Measurements from ENCODE around the gene METTL2B.
"Not testable (repeated sequence)": the region's sequence is repeated elsewhere in the genome, so short reads cannot be mapped to it uniquely, and the experiment has no call there.

METTL2B gene

DNA sequence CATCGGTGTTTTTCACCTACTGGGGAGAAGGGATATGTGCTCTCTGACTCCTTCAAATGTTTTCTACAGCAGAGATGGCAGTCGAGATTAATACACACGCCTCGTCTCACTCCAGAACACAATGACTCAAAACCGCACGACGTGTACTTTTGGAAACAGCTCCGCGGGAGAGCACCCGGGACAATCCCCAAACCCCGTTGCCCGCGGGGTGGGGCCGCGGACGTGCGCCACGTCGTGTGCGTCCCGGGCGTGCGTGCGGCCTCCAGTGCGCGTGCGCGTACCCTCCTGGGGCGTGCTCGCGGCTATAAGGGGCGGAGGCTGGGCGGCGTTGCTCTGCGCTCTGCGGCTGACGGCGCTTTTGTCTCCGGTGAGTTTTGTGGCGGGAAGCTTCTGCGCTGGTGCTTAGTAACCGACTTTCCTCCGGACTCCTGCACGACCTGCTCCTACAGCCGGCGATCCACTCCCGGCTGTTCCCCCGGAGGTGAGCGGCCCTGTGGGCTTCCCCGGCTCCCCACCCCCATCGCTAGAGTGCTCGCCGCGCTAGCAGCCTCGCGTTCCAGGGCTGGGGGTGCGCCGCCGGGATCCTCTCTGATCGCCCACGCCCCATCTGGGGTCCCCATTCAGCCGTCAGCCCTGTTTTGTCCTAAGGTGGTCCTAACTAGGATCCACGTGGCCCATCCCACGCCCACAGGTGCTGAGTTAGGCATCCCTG lies 20.8 kb upstream of the METTL2B start, which contains the start of gene HILPDA:
HILPDA (plus strand) TSS at position 336 of the 712 bp plus-strand sequence. CDS start 1,391 bp downstream, outside the sequence.
- peak; percentile 94 for DNase-seq

GRCh38 chr7:128456255-128456725 lies 20.3 kb upstream of the METTL2B start:
- DNase-seq = no peak

DNA sequence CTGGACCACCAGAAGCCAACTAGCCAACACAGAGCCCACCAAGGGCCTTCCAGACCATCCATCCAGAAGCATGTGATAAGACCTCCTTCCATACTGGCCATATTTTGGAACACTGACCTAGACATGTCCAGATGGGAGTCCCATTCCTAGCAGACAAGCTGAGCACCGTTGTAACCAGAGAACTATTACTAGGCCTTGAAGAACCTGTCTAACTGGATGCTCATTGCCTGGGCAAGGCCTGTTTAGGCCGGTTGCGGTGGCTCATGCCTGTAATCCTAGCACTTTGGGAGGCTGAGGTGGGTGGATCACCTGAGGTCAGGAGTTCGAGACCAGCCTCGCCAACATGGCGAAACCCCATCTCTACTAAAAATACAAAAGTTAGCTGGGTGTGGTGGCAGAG lies 19.2 kb upstream of the METTL2B start:
- DNase-seq = not testable (repeated sequence)

GRCh38 chr7:128458956-128459355 lies 17.6 kb upstream of the METTL2B start:
- no peak for DNase-seq

DNA sequence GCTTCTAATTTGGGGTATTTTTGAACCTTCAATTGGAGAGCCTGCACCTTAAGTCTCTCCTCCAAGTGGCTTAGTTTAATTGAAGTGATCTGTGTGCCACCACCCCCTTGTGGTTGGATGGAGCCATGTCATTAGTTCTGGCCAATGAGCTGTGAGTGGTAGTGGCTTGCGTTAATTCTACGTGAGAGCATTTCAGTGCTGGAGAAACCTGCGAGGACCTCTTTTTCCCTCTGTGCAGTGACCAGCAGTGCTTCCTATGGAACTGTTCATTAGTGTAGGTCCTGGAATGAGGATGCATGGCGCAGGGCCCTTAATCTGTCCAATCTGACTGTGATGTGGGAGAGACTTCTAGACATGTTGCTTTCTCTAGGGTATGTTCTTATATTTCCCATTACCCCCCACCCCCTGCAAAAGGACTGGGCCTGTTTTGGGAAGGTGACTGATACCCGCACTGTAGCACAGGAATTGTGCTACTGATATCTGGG lies 17.1 kb upstream of the METTL2B start:
- DNase-seq = peak; percentile 43

- DNase-seq = no peak
Measured at GRCh38 chr7:128462460-128462859, 14.1 kb upstream of the METTL2B start.

GRCh38 chr7:128463345-128463744 lies 13.2 kb upstream of the METTL2B start:
- DNase-seq = not testable (repeated sequence)

GRCh38 chr7:128463933-128464332 lies 12.6 kb upstream of the METTL2B start:
- DNase-seq = not testable (repeated sequence)

DNA sequence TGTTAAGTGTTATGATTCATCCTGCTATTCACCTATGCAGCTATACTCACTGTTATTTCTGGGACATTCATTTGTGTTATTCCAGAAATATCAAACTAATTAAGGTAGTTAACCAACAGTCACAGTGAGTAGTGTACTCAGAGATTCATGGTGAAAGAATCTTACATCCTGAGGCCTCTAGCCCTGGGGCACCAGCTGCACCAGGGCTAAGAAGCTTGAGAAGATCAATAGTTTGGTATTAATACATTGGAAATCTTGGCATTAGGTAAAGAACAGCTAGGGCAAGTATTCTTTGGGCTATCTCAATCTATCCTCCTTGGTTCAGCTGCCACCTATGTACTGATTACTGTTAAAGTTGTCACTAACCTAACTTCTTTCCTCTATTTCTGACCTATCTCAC lies 9.7 kb upstream of the METTL2B start:
- not testable (repeated sequence) for DNase-seq

DNA sequence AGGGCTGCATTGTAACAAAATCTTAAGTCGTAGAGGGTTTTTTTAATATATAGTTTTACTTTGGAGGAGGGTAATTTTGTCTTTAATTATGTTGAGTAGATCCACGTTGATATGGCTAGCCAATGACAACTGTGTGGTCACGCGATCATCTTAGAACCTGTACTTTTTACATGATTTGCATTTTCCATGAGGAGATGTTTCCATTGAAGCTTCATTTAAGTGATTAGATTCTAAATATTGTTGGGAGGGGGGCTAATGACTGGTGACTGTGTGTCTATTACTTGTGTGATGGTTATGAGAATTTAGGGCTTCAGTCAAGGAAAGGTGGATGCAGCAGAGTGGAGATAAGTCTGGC lies 765 bp downstream of the METTL2B start:
- not testable (repeated sequence) for DNase-seq

DNA sequence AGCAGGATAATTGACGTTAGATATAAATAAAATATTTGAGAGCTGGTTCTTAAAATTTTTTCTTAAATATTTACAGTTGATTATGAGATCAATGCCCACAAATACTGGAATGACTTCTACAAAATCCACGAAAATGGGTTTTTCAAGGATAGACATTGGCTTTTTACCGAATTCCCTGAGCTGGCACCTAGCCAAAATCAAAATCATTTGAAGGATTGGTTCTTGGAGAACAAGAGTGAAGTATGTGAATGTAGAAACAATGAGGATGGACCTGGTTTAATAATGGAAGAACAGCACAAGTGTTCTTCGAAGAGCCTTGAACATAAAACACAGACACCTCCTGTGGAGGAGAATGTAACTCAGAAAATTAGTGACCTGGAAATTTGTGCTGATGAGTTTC lies 2.5 kb downstream of the METTL2B start:
- DNase-seq = not testable (repeated sequence)

DNA sequence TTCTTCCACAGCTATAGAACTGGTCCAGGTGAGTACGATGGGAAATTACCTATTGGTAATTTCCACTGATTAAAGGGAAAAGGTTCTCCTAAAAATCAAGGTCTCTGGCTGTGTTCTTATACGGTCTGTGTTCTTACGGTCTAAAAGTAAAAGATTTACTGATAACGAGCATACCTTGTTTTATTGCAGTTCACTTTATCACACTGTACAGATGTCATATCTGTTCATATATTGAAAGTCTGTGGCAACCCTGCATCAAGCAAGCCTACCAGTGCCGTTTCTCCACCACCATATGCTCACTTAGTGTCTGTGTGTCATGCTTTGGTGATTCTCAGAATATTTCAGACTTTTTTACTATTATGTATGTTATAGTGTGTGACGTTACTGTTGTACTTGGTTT lies 11.6 kb downstream of the METTL2B start:
- not testable (repeated sequence) for DNase-seq

- no peak for DNase-seq
Measured at GRCh38 chr7:128497405-128497804, 20.9 kb downstream of the METTL2B start.

GRCh38 chr7:128505416-128505815 lies 28.9 kb downstream of the METTL2B start:
- not testable (repeated sequence) for DNase-seq

DNA sequence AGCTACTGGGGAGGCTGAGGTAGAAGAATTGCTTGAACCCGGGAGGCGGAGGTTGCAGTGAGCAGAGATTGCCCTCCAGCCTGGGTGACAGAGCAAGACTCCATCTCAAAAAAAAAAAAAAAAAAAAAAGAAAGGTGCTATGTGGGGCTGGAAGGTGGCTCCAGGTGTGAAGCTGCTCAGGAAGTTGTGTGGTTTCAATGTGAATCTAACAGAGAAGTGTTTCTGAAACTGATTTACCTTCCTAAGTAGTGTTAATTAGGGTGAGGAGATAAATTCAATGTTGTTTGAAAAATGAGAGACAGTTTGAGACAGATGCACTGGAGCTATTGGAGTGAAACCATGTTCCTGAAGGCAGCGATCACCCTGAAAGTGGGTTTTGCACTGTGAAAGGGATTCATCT lies 30.3 kb downstream of the METTL2B start:
- not testable (repeated sequence) for DNase-seq

DNA sequence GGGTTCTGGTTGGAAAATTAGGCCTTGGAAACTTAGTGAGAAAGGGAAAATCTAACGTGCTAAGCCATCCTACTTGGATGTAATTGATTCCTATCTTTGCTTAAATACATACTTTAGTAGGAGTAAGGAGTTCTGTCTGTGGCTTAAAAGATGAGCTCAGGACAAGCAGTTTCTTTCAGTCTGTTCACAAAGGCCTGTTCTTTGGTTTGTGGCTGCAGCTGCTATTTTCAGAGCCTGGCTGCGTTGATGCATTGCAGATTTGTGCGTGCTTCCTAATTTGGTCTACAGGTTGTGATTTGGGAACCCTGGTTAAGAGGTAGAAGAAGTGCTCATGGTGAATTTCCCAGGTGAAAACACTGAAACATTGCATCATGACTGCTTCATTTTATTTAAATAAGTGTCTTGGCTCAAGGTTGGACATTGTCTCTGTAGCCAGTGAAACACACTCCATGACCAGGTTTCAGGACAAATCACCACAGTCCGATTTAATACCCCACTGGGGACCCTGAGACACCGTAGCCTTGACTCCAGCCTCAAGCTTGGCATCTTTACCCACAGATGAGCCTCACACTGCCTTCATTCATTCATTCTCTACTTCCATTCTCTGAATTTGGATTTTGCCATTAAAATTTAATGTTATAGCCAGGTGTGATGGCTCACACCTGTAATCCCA lies 30.9 kb downstream of the METTL2B start:
- DNase-seq = not testable (repeated sequence)

DNA sequence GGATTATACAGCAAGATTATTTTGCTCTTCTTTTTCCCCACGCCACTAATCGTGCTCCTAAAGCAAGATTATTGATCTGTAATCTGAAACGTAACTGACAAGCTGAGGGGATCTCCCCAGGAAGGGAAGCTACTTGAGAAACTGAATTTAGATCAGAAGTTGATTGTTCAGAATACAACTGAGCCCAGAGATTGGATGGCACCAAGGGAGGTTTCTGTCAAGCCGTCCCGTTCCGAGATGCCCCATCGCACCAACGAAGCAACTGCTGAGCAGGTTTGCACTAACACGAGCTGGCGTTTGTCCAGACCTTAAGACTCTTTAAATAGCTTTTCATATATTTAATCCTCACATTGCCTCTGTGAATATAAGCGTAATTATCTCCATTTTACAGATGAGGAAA lies 35.1 kb downstream of the METTL2B start:
- not testable (repeated sequence) for DNase-seq

- not testable (repeated sequence) for DNase-seq
Measured at GRCh38 chr7:128515232-128515631, 38.7 kb downstream of the METTL2B start.

- not testable (repeated sequence) for DNase-seq
Measured at GRCh38 chr7:128517023-128517422, 40.5 kb downstream of the METTL2B start.

- DNase-seq = peak; percentile 77
Measured at GRCh38 chr7:128523226-128523931, 46.8 kb downstream of the METTL2B start.

- DNase-seq = not testable (repeated sequence)
Measured at GRCh38 chr7:128523932-128524524, 47.5 kb downstream of the METTL2B start.

DNA sequence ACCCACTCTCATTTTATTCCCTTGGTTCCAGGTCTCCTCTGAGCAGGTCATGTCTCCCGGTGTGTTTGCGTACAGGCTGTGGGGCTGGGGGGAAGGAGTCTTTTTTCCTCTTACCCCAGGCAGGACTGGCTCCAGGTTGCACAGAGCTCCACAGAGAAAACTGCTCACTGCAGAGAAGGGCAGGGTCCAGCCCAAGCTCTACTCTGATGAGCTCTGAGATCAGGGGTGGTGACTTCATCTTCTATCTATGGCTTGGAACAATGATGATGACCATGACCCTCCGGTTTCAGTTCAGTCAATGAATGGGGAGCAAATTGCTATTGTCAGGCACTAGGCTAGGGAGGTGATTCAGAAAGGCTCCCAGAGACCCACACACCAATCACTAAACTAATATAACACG lies 49.0 kb downstream of the METTL2B start:
- not testable (repeated sequence) for DNase-seq

DNA sequence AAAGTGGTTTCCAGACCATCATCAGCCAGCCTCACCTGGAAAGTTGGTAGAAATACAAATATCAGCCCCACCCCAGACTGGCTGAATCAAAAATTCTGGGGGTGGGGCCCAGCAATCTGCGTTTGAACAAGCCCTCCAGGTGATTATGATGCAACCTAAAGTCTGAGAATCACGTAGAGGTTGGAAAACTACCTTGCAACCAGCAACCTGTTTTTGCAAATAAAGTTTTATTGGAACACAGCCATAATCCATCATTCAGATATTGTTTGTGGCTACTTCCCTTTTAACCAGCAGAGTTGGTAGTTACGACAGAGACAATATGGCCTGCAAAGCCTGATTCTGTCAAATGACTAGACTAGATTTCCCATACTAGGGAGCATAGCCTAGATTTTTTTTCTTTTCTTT lies 49.5 kb downstream of the METTL2B start:
- DNase-seq = not testable (repeated sequence)

All from kidney glomerular epithelial cell (primary cell).